H1 (cell line): ENCODE measurements around the gene ABI3BP. TPM values are rescaled to one million over a fixed set of nuclear protein-coding genes. Genes with fewer than 3 reads are reported as not detected.

ENCODE experiments used
- CEBPB ChIP-seq: IDR thresholded peaks from 2 replicates; pipeline ENCODE4 v1.6.1; 2012; ENCODE audit warnings: low read depth, low read length
- FOSL1 ChIP-seq: IDR thresholded peaks from 2 replicates; pipeline ENCODE4 v1.6.1; 2011; ENCODE audit warnings: mild to moderate bottlenecking, low read depth, low read length, moderate library complexity; ENCODE audit not compliant: insufficient read depth
- RFX5 ChIP-seq: IDR thresholded peaks from 2 replicates; pipeline ENCODE4 v1.6.1; 2011; ENCODE audit warnings: low read depth, low read length, improper control_type of control experiment, borderline replicate concordance
- SP2 ChIP-seq: IDR thresholded peaks from 2 replicates; pipeline ENCODE4 v1.6.1; 2012; ENCODE audit warnings: mild to moderate bottlenecking, low read length, inconsistent platforms
- ZNF274 ChIP-seq: IDR thresholded peaks from 2 replicates; pipeline ENCODE4 v1.7.0; 2012; ENCODE audit warnings: low read length, borderline replicate concordance; ENCODE audit errors: extremely low read depth
- polyA plus RNA-seq, 7 experiments: library from polyadenylated mRNA; depleted of rRNA in 3 of 7; stranded (reverse) in 5 of 7; unstranded in 2 of 7; fragments of >200 nt in 5 of 7; fragments of 200-250 nt in 2 of 7; gene quantifications; 1 replicate in 5 of 7; 2 replicates in 1 of 7; 4 replicates in 1 of 7; pipeline versions ENCODE4 v1.2.1 to v1.2.3, GENCODE V29; 2011 to 2013; ENCODE audit warnings: missing spikeins in 2 of 7, mixed read lengths in 2 of 7
- total RNA-seq: library from RNA; stranded (reverse); fragmentation: NEBNext Ultra II Directional; extraction: Animal tissue kit (Norgen Biotek cat#: 25700); gene quantifications from 2 replicates; pipeline ENCODE4 v1.2.1, GENCODE V29; 2021

Gene ABI3BP
- total and polyA plus RNA-seq, 2 of the 8 experiments (the other 6 are each of a cell fraction or from before 2014, with no cell fraction given): 0.08 to 0.32 TPM

DNA sequence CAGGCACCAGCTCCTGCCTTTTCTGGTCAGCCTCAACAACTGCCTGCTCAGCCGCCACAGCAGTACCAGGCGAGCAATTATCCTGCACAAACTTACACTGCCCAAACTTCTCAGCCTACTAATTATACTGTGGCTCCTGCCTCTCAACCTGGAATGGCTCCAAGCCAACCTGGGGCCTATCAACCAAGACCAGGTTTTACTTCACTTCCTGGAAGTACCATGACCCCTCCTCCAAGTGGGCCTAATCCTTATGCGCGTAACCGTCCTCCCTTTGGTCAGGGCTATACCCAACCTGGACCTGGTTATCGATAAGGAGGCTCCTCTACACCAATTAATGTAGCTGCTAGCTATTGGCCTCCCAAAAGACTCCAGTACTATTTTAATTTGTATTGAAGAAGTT, 245.0 kb downstream of the ABI3BP start (continued):
- TF ChIP-seq ZNF274: no peak
- no peak for TF ChIP-seq CEBPB
- TF ChIP-seq RFX5: no peak
- TF ChIP-seq FOSL1: no peak
- no peak for TF ChIP-seq SP2
